ENCODE measurements around the gene FOXD4L1. TPM values are rescaled to one million over a fixed set of nuclear protein-coding genes. Genes with fewer than 3 reads are reported as not detected.
"Not testable (repeated sequence)": the region's sequence is repeated elsewhere in the genome, so short reads cannot be mapped to it uniquely, and the experiment has no call there.

FOXD4L1 gene
- total RNA-seq, 4 donors from 2014 or later: 0.19 to 0.24 TPM; not detected in 2

DNA sequence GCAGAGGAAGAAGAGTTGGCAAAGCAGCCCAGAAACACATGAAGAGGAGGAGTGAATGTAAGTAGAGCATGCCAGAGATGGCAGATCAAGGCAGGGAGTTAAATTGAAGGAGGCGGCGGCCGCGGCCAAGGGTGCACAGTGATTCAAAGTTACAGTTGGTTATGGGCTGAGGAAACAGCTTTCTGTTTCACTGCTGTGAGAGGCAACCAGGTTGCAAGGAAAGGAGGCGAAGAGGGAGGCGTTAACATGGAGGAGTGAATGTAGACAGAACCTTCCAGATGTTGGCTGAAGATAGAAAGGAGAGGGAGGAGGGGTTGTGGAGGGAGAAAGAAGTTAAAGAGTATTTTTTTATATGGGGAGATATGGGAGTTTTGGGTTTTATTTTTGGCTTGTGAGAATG lies 22.4 kb downstream of the FOXD4L1 start:
- DNase-seq (ENCODE audit: low spot score): not testable (repeated sequence)
- peak; percentile 90 for ATAC-seq (ENCODE audit: low FRiP score)

- peak; percentile 72 for ATAC-seq (ENCODE audit: low FRiP score)
- not testable (repeated sequence) for DNase-seq (ENCODE audit: low spot score)
These were observed 23.0 kb downstream of the FOXD4L1 start for GRCh38 chr2:113521492-113521891.

DNA sequence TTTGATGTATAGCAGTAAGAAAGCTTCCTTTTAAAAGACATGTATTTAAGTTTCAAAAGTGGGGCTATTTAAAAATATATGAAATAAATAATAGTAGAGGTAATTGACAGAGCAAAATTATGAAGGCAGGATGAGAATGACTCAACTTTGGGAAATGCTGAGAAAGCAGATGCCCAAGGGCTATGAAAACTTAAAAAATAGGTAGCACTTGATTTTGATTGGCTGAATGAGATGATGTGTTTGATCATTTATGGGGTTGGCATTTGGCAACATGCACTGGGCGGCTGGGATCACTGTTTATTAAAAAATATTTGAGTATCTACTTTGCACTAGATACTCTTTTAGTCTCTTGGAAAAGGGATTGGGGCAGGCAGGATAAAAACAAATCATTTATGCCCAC lies 26.5 kb downstream of the FOXD4L1 start:
- ATAC-seq (ENCODE audit: low FRiP score): not testable (repeated sequence)

GRCh38 chr2:113527350-113528045 lies 29.0 kb downstream of the FOXD4L1 start:
- not testable (repeated sequence) for DNase-seq (ENCODE audit: low spot score)
- peak; percentile 81 for ATAC-seq (ENCODE audit: low FRiP score)

More for the DNA sequence above, 26.5 kb downstream of the FOXD4L1 start:
- not testable (repeated sequence) for DNase-seq (ENCODE audit: low spot score)

- ATAC-seq (ENCODE audit: low FRiP score): not testable (repeated sequence)
These were observed 29.7 kb downstream of the FOXD4L1 start for GRCh38 chr2:113528126-113528525.

DNA sequence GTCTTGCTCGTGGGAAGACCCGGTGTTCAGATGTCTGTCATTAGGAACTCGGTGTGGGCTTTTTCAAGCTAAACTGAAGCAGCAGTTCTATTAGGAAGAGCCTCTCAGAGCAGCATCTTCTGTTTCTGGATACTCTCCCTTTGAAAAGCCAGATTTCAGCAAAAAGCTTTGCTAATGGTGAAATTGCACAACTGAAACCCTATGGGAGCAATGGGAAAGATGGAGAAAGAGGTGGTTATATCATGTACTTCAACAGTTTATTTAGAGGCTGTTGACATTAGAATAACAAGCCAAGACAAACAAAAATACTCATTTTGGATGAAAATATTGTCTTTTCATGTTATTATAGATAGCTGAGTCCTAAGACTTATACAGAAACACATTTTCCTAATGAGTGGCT lies 30.4 kb downstream of the FOXD4L1 start:
- ATAC-seq (ENCODE audit: low FRiP score); DNase-seq (ENCODE audit: low spot score): not testable (repeated sequence)

More at GRCh38 chr2:113528126-113528525, 29.7 kb downstream of the FOXD4L1 start:
- DNase-seq (ENCODE audit: low spot score): not testable (repeated sequence)

DNA sequence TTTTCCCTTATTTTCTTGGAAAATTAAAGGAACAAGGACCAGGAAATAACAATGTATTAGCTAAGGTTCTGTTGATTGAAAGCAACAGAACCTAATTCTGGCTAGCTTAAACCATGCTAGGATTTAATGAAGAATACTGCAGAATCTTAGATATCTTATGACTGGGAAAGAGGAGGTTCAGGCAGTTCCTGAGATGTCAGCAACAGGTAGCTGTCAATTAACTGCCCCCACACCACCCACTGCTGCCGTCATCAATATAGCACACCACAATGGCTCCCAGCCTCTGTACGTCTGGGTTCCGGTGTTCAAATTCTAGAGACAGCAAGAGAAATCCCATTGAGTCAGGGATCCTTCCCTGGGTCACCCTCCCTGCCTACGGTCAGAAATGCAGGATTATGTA lies 34.5 kb downstream of the FOXD4L1 start:
- not testable (repeated sequence) for ATAC-seq (ENCODE audit: low FRiP score); DNase-seq (ENCODE audit: low spot score)

DNA sequence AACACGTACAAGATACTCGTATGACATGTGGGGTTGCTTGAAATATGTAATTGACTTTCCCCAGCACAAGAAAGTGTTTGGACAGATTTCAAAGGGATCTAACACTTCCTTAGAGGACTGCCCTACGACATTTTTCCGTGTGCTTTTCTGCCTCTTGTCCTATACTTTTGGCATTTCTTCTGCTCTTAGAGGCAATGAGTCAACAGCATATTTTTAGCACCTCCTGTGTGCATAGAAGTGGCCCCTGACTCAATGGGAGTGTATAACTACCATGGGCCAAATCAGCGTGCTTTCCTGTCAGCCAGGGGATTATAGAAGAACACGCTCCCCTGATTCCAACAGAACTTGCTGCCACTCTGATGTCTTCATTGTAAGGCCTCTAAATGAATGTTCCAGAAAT lies 38.1 kb downstream of the FOXD4L1 start:
- ATAC-seq (ENCODE audit: low FRiP score); DNase-seq (ENCODE audit: low spot score): not testable (repeated sequence)

DNA sequence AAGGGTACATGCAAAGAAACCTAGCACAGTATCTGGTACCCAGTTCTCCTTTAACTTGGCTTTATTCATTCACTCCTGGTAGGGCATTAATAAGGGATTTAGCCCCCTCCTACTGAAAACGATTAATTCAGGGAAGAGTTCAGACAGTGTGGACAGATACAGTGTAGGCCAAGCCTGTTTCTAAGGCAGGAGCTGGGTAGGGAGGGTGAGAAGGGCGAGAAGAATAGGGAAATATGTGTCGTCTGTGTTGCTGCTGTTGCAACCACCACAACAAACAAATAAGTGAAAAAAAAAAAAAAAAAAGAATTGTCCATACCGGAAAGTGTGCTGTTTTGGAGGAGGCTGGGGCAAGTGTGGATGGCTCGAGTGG lies 42.4 kb downstream of the FOXD4L1 start:
- ATAC-seq (ENCODE audit: low FRiP score): peak; percentile 31
- DNase-seq (ENCODE audit: low spot score): not testable (repeated sequence)

GRCh38 chr2:113541204-113541975 lies 42.9 kb downstream of the FOXD4L1 start:
- DNase-seq (ENCODE audit: low spot score): not testable (repeated sequence)

GRCh38 chr2:113541976-113542485 lies 43.6 kb downstream of the FOXD4L1 start:
- peak; percentile 63 for ATAC-seq (ENCODE audit: low FRiP score)
- not testable (repeated sequence) for DNase-seq (ENCODE audit: low spot score)

More at GRCh38 chr2:113541204-113541975, 42.9 kb downstream of the FOXD4L1 start:
- ATAC-seq (ENCODE audit: low FRiP score): peak; percentile 83

DNA sequence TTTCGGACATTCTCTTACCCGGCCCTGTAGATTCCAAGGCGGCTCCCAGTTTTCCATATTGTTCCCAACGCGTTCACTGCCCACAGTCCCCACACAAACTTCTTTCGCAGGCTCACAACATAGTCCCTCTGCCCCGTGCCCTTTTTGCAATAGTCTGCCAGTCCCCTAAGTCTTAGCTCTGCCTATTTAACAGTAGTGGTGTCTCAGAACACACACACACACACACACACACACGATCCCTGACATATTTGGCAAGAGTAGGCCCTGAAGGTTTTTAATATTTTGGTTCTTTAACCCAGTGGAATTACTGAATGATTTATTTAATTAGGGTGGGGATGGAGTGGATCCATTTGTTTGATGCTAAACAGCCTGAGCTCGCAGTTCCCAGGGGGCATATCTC lies 44.1 kb downstream of the FOXD4L1 start:
- DNase-seq (ENCODE audit: low spot score); ATAC-seq (ENCODE audit: low FRiP score): not testable (repeated sequence)

Other genes with a start within 250 kb of the FOXD4L1 start
- gene PAX8, start 219.7 kb upstream of the FOXD4L1 start, total RNA-seq: 1 to 10 TPM; 2.8 to 9.4 (median 5.8) TPM
- gene ZNG1B, start 61.0 kb upstream of the FOXD4L1 start, total RNA-seq: 10 to 100 TPM; 18.7 to 36.1 (median 29.5) TPM
- 10 to 100 TPM in 1 of 4 donors, 1 to 10 TPM in 3; 4.5 to 10.6 (median 7.4) TPM for gene RABL2A, start 128.6 kb downstream of the FOXD4L1 start, total RNA-seq